K562 (cell line): ENCODE data around the gene KCNJ4. TPM values are rescaled to one million over a fixed set of nuclear protein-coding genes. Genes with fewer than 3 reads are reported as not detected.
A peak's percentile ranks its signal among the peaks of the same experiment; 100 is the strongest.
"Not testable (repeated sequence)": the region's sequence is repeated elsewhere in the genome, so short reads cannot be mapped to it uniquely, and the experiment has no call there.

ENCODE experiments used
- ATAC-seq: fragments of 200-7000 bp; cut with Tn5 transposase; 3 replicates; pipeline ENCODE4 v1.9.1; 2020; ENCODE audit warnings: moderate library complexity
- BruUV-seq: library from RNA; stranded (reverse); fragments of 400-500 nt; replicated peaks from 2 replicates; lab custom pipeline; 2021; lab: Mats Ljungman, UMichigan
- CTCF ChIA-PET: fragments of 300-600 bp; formaldehyde crosslinking; extraction: SDS; loops from one replicate; lab custom pipeline; 2021; ENCODE audit warnings: low intra/inter-chr PET ratio; lab: Yijun Ruan, JAX
- POLR2A ChIA-PET: fragments of 300-600, 350-650 bp; sonication (Branson Sonifier 250); formaldehyde crosslinking; extraction: SDS; loops from one replicate; lab custom pipeline; 2021; ENCODE audit warnings: antibody characterized with exemption, inconsistent platforms; lab: Yijun Ruan, JAX
- DNase-seq, 4 experiments: peaks; one replicate each; pipeline versions ENCODE4 v3.0.0 to v3.0.0-alpha.2; 2011 to 2018; ENCODE audit warnings: low spot score in 3 of 4, mixed read lengths in 3 of 4; ENCODE audit errors: extremely low read depth in 1 of 4
- FAIRE-seq: peaks from 2 replicates; lab custom pipeline; 2011; peaks lifted over from hg19 to GRCh38; lab: Jason Lieb, UNC
- H2AFZ ChIP-seq: 2 replicates; pipeline ENCODE4 v1.6.0; 2011; ENCODE audit warnings: low read depth, low read length, control low read depth, inconsistent platforms
- H3K27ac ChIP-seq: fragments of 200-600 bp; 3 replicates; pipeline ENCODE4 v1.8.0; 2011; ENCODE audit warnings: low read depth, mild to moderate bottlenecking, control low read depth, inconsistent platforms, low read length, moderate library complexity, mixed read lengths; ENCODE audit errors: extremely low read depth
- H3K27me3 ChIP-seq, 2 experiments: fragments of 300-600 bp in 1 of 2; 2 replicates in 1 of 2; 3 replicates in 1 of 2; pipeline versions ENCODE4 v1.6.0 to v1.8.0; 2011; ENCODE audit warnings: inconsistent platforms in 2 of 2, low read length in 2 of 2, mild to moderate bottlenecking in 1 of 2, mixed read lengths in 1 of 2, moderate library complexity in 1 of 2; ENCODE audit not compliant: control insufficient read depth in 2 of 2, insufficient read depth in 2 of 2
- H3K36me3 ChIP-seq: fragments of 300-600 bp; 3 replicates; pipeline ENCODE4 v1.8.0; 2011; ENCODE audit warnings: mild to moderate bottlenecking, low read length, inconsistent platforms; ENCODE audit not compliant: control insufficient read depth, insufficient read depth
- H3K4me1 ChIP-seq, 2 experiments: fragments of 200-600 bp in 1 of 2; replicated peaks in 1 of 2; 2 replicates in 1 of 2; 3 replicates in 1 of 2; pipeline versions ENCODE4 v1.5.1 to v1.8.0; 2011; ENCODE audit warnings: inconsistent platforms in 2 of 2, low read length in 2 of 2, mild to moderate bottlenecking in 1 of 2, mixed read lengths in 1 of 2, moderate library complexity in 1 of 2; ENCODE audit not compliant: control insufficient read depth in 2 of 2, insufficient read depth in 2 of 2
- H3K4me2 ChIP-seq: 2 replicates; pipeline ENCODE4 v1.6.1; 2011; ENCODE audit warnings: low read length, control low read depth, inconsistent platforms, mixed read lengths; ENCODE audit not compliant: insufficient read depth
- H3K4me3 ChIP-seq: fragments of 200-600 bp; sonication (generic), shearing (Covaris generic); 2 replicates; pipeline ENCODE4 v1.5.1; 2016; ENCODE audit warnings: control low read depth, inconsistent platforms
- H3K79me2 ChIP-seq: fragments of 200-600 bp; 3 replicates; pipeline ENCODE4 v1.8.0; 2011; ENCODE audit warnings: low read length, inconsistent platforms; ENCODE audit not compliant: control insufficient read depth, insufficient read depth
- H3K9ac ChIP-seq, 2 experiments: 2 replicates each; pipeline versions ENCODE4 v1.6.0 to v1.6.1; 2011; ENCODE audit warnings: low read depth in 2 of 2, low read length in 2 of 2, control low read depth in 1 of 2, inconsistent platforms in 1 of 2, mild to moderate bottlenecking in 1 of 2, mixed read lengths in 1 of 2; ENCODE audit not compliant: insufficient read depth in 1 of 2
- H3K9me1 ChIP-seq: one replicate; pipeline ENCODE4 v1.6.0; 2011; ENCODE audit warnings: inconsistent platforms, mild to moderate bottlenecking, low read length, moderate library complexity; ENCODE audit not compliant: control insufficient read depth, insufficient read depth
- H3K9me3 ChIP-seq: replicated peaks from 2 replicates; pipeline ENCODE4 v1.5.1; 2011; ENCODE audit warnings: low read depth, low read length, inconsistent platforms; ENCODE audit not compliant: control insufficient read depth, insufficient read depth
- H4K20me1 ChIP-seq: replicated peaks from 2 replicates; pipeline ENCODE4 v1.6.1; 2011; ENCODE audit warnings: low read length, inconsistent platforms, mixed read lengths; ENCODE audit not compliant: control insufficient read depth, insufficient read depth
- ARID1B ChIP-seq: fragments of 450-650 bp; IDR thresholded peaks from 2 replicates; pipeline ENCODE4 v1.6.1; 2016; ENCODE audit warnings: antibody characterized with exemption, mild to moderate bottlenecking, inconsistent platforms
- CBFA2T2 ChIP-seq: fragments of 450-650 bp; conservative IDR thresholded peaks from 2 replicates; pipeline ENCODE4 v1.6.1; 2017; ENCODE audit warnings: mild to moderate bottlenecking
- CBFA2T3 ChIP-seq: fragments of 450-650 bp; IDR thresholded peaks from 2 replicates; pipeline ENCODE4 v1.6.1; 2017
- CEBPB ChIP-seq: fragments of 450-650 bp; IDR thresholded peaks from 2 replicates; pipeline ENCODE4 v1.6.1; 2016; ENCODE audit warnings: missing genetic modification characterization, missing compliant biosample characterization
- CEBPG ChIP-seq, 3 experiments: fragments of 200-800 bp in 1 of 3; sonication (Bioruptor generic) in 1 of 3; sonication (generic) in 1 of 3; formaldehyde crosslinking in 1 of 3; IDR thresholded peaks in 2 of 3; conservative IDR thresholded peaks in 1 of 3; 2 replicates each; pipeline versions ENCODE4 v1.6.1 to v1.8.0; 2016 to 2022; ENCODE audit warnings: missing compliant biosample characterization in 2 of 3, missing genetic modification characterization in 2 of 3, mild to moderate bottlenecking in 1 of 3, missing genetic modification reagents in 1 of 3
- DACH1 ChIP-seq: fragments of 450-650 bp; IDR thresholded peaks from 2 replicates; pipeline ENCODE4 v1.6.1; 2018; ENCODE audit not compliant: partially characterized antibody
- DPF2 ChIP-seq: fragments of 450-650 bp; IDR thresholded peaks from 2 replicates; pipeline ENCODE4 v1.6.1; 2016
- EP300 ChIP-seq: IDR thresholded peaks from 2 replicates; pipeline ENCODE4 v1.6.1; 2012; ENCODE audit warnings: low read length, improper control_type of control experiment
- MAFG ChIP-seq: fragments of 450-650 bp; conservative IDR thresholded peaks from 2 replicates; pipeline ENCODE4 v1.6.1; 2016; ENCODE audit warnings: missing genetic modification characterization, missing compliant biosample characterization
- MYNN ChIP-seq, 2 experiments: sonication (generic); formaldehyde crosslinking in 1 of 2; IDR thresholded peaks; 2 replicates each; pipeline versions ENCODE4 v1.5.0 to v1.6.1; 2016 to 2020; ENCODE audit warnings: antibody characterized with exemption in 1 of 2, missing genetic modification reagents in 1 of 2
- NCOR1 ChIP-seq: fragments of 450-650 bp; IDR thresholded peaks from 2 replicates; pipeline ENCODE4 v1.6.1; 2016; ENCODE audit warnings: mild to moderate bottlenecking, moderate library complexity
- NFE2 ChIP-seq: IDR thresholded peaks from 2 replicates; pipeline ENCODE4 v1.6.1; 2014; ENCODE audit warnings: antibody characterized with exemption, low read depth
- SMARCA4 ChIP-seq: fragments of 450-650 bp; IDR thresholded peaks from 2 replicates; pipeline ENCODE4 v1.6.1; 2016
- SMARCC2 ChIP-seq: fragments of 450-650 bp; IDR thresholded peaks from 2 replicates; pipeline ENCODE4 v1.6.1; 2017; ENCODE audit warnings: antibody characterized with exemption, moderate library complexity, mild to moderate bottlenecking, low read depth
- SOX6 ChIP-seq: fragments of 450-650 bp; IDR thresholded peaks from 2 replicates; pipeline ENCODE4 v1.6.1; 2014; ENCODE audit warnings: mild to moderate bottlenecking
- TAL1 ChIP-seq: fragments of 450-650 bp; IDR thresholded peaks from 2 replicates; pipeline ENCODE4 v1.6.1; 2016; ENCODE audit warnings: mild to moderate bottlenecking
- TCF3 ChIP-seq: sonication (generic); formaldehyde crosslinking; IDR thresholded peaks from 2 replicates; pipeline ENCODE4 v1.4.0; 2020; ENCODE audit warnings: mild to moderate bottlenecking, missing genetic modification reagents
- YY1 ChIP-seq, 3 experiments: IDR thresholded peaks; 2 replicates each; pipeline ENCODE4 v1.6.1; 2011; ENCODE audit warnings: low read length in 2 of 3, mild to moderate bottlenecking in 2 of 3, moderate library complexity in 2 of 3, borderline replicate concordance in 1 of 3, control low read depth in 1 of 3, low read depth in 1 of 3; ENCODE audit not compliant: insufficient read depth in 3 of 3, insufficient replicate concordance in 2 of 3, control insufficient read depth in 1 of 3, insufficient read length in 1 of 3; ENCODE audit errors: extremely low read depth in 1 of 3
- whole genome bisulfite sequencing: fragments of 100-300 bp; shearing (Covaris generic); methylation state at CpG from one replicate; pipeline ENCODE4 v1.1.6; 2016; ENCODE audit warnings: low coverage, mixed read lengths; ENCODE audit not compliant: insufficient coverage; ENCODE audit errors: missing lambda C conversion rate; 5-methylcytosine and 5-hydroxymethylcytosine counted together
- in situ Hi-C: fragments of 300-500 bp; cut with MboI; formaldehyde crosslinking; loops from 4 replicates; pipeline ENCODE4 v1.15.0; 2018; ENCODE audit warnings: inconsistent platforms, mixed read lengths
- intact Hi-C: fragments of 100-400 bp; cut with micrococcal nuclease; formaldehyde crosslinking; loops from 2 replicates; pipeline ENCODE4 v1.14.2; 2022
- polyA plus RNA-seq, 8 experiments: library from polyadenylated mRNA; depleted of rRNA in 4 of 8; stranded (reverse) in 5 of 8; unstranded in 3 of 8; fragments of >200 nt; fragmentation: Nextera tagmentation in 2 of 8; fragmentation: Illumina TruSeq in 1 of 8; extraction: Ambion mirVana in 2 of 8; extraction: Trizol in 1 of 8; gene quantifications; 2 replicates each; pipeline versions ENCODE4 v1.2.1 to v1.2.3, GENCODE V29; 2011 to 2014; ENCODE audit warnings: inconsistent platforms in 1 of 8, missing spikeins in 1 of 8
- total RNA-seq, 7 experiments: library from RNA; depleted of rRNA in 6 of 7; stranded (reverse); fragments of >200 nt in 6 of 7; fragmentation: Illumina TruSeq in 2 of 7; extraction: Trizol in 2 of 7; gene quantifications; 2 replicates each; pipeline versions ENCODE4 v1.2.1 to v1.2.3, GENCODE V29; 2011 to 2021; ENCODE audit warnings: low replicate concordance in 1 of 7

Gene KCNJ4
- total and polyA plus RNA-seq, 9 of the 15 experiments (the other 6 are each of a cell fraction or from before 2014, with no cell fraction given), result 0.07 to 0.55 (median 0.09) TPM; not detected in 4

DNA sequence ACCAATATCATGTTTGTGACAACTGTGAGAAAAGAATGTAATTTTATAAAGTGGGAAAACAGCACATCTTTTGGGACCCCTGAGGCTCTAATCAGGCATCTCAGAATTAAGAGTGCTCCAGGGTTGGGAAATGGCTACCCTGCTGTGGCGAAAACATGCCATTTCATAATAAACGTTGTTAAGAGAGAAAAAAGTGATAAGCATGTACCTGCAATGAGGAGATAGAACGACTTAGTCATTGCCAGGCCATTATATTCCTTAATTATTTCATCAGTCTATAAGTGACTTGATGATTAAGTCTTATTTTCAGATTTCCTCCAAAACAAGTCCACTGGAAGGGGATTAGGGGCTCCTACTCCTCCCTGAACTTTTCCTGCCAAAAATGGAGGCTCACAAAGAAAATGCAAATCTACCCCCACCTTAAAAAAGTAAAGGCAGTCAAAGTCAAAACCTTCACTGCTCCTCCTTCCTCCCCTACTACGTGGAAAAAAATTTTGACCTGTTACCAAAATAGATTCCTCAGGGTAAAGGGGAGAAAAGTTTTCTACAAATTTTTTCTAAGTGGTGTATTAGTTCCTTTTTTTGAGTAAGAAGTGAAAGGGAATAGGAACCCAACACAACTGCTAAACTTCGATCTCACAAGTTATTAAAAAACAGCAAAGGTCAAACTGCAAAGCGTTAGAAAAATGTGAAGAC, 59.9 kb downstream of the KCNJ4 start:
- H3K9me3 ChIP-seq; CTCF ChIA-PET; in situ Hi-C loops; POLR2A ChIA-PET; H2AFZ ChIP-seq; intact Hi-C loops; H4K20me1 ChIP-seq; H3K4me1 ChIP-seq; H3K9me1 ChIP-seq; H3K36me3 ChIP-seq; H3K27me3 ChIP-seq; BruUV-seq; TF ChIP-seq CEBPG, MYNN (CRISPR knock-in tag; IDR thresholded peaks at IDR 0.05): not testable (repeated sequence)
- Histone ChIP-seq H3K79me2 (peaks cover 75% of the 10 kb centered on the region), H3K4me3 (peak overlapping the region; percentile 25), H3K9ac (peak overlapping the region in 1 of 2 experiments; percentile 75; a peak in 2 of 4 replicates), H3K4me2 (peak overlapping the region; percentile 46), H3K27ac (peak overlapping the region; percentile 85)
- peak in 2 of 4 experiments; percentile 9 to 49 for DNase-seq
- FAIRE-seq, result peak; percentile 73
- peak; percentile 32 for TF ChIP-seq NCOR1
- peak; percentile 68 for TF ChIP-seq CBFA2T3
- peak; percentile 79 for TF ChIP-seq DPF2
- TF ChIP-seq SMARCC2, result 0 out of 2 replicates have a peak, but pooled peaks have one; percentile 30
- peak; percentile 49 for TF ChIP-seq TCF3 (CRISPR knock-in tag)
- 0 out of 4 replicates have a peak, but pooled peaks of 1 of the 2 experiments have one; percentile 9 for TF ChIP-seq CEBPG (tag; conservative IDR thresholded peaks at IDR 0.05 in 1 of 2, IDR thresholded peaks at IDR 0.05 in 1 of 2)
- TF ChIP-seq MAFG, result peak; percentile 27; the same call in 1 of the 2 replicates
- peak; percentile 36; the same call in 1 of the 2 replicates for TF ChIP-seq EP300
- peak; percentile 77 for TF ChIP-seq ARID1B
- peak; percentile 53; the same call in 1 of the 2 replicates for TF ChIP-seq TAL1
- TF ChIP-seq CEBPB, result peak; percentile 68
- peak; percentile 34 for TF ChIP-seq DACH1
- TF ChIP-seq MYNN (IDR thresholded peaks at IDR 0.05), result 0 out of 2 replicates have a peak, but pooled peaks have one; percentile 25
- peak in 1 of 3 experiments; percentile 30 for TF ChIP-seq YY1 (IDR thresholded peaks at IDR 0.05; ENCODE audit: borderline replicate concordance in 1 of 3, control insufficient read depth in 1 of 3, extremely low read depth in 1 of 3, insufficient read depth in 3 of 3, insufficient read length in 1 of 3, insufficient replicate concordance in 2 of 3, low read depth in 1 of 3, low read length in 2 of 3)
- TF ChIP-seq CBFA2T2, result peak; percentile 38
- 0 out of 2 replicates have a peak, but pooled peaks have one; percentile 27 for TF ChIP-seq SOX6
- peak; percentile 67 for TF ChIP-seq SMARCA4
- peak; percentile 44; the same call in 1 of the 2 replicates for TF ChIP-seq NFE2
- 0% methylated on average over 6 of the region's 6 CpGs for WGBS
- peak; percentile 5; the same call in 2 of the 3 replicates for ATAC-seq

DNA sequence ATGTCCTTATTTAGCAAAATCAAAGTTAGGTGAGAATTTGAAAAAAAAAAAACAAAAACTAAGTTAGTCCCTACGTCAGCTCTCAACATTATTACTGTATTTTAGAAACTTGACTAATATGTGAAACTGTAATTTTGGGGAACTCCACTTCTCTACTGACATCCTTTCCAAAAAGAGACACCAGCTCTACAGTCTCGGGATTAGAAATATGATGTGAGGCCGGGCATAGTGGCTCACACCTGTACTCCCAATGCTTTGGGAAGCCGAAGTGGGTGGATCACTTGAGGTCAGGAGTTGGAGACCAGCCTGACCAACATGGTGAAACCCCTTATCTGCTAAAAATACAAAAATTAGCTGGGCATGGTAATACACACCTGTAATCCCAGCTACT, 65.6 kb downstream of the KCNJ4 start:
- POLR2A ChIA-PET, in situ Hi-C loops, H3K9me1 ChIP-seq, ATAC-seq, CTCF ChIA-PET, H3K4me2 ChIP-seq, H3K27ac ChIP-seq, H2AFZ ChIP-seq, BruUV-seq, H3K4me3 ChIP-seq, H3K9ac ChIP-seq, FAIRE-seq, H3K4me1 ChIP-seq, intact Hi-C loops, H4K20me1 ChIP-seq, H3K27me3 ChIP-seq, H3K9me3 ChIP-seq, H3K36me3 ChIP-seq, DNase-seq: not testable (repeated sequence)
- 57% methylated on average over 4 of the region's 4 CpGs for WGBS
- H3K79me2 ChIP-seq, result peaks cover 71% of the 10 kb centered on the region
